Stimulated activated CD8-positive, alpha-beta memory T cell treated with anti-CD3 and anti-CD28 coated beads, Interleukin-15, amount 100 ng/mL, for 48 hours (primary cell): ENCODE results near the gene CTU2.

ENCODE experiments used
- DNase-seq, 2 donors: peaks; one replicate each; pipeline ENCODE4 v3.0.0-alpha.2; 2020; ENCODE audit warnings: low read depth in 2 of 2

The CTU2 gene

GRCh38 chr16:88714420-88715302 lies 8.4 kb downstream of the CTU2 start:
- no peak for DNase-seq

DNA sequence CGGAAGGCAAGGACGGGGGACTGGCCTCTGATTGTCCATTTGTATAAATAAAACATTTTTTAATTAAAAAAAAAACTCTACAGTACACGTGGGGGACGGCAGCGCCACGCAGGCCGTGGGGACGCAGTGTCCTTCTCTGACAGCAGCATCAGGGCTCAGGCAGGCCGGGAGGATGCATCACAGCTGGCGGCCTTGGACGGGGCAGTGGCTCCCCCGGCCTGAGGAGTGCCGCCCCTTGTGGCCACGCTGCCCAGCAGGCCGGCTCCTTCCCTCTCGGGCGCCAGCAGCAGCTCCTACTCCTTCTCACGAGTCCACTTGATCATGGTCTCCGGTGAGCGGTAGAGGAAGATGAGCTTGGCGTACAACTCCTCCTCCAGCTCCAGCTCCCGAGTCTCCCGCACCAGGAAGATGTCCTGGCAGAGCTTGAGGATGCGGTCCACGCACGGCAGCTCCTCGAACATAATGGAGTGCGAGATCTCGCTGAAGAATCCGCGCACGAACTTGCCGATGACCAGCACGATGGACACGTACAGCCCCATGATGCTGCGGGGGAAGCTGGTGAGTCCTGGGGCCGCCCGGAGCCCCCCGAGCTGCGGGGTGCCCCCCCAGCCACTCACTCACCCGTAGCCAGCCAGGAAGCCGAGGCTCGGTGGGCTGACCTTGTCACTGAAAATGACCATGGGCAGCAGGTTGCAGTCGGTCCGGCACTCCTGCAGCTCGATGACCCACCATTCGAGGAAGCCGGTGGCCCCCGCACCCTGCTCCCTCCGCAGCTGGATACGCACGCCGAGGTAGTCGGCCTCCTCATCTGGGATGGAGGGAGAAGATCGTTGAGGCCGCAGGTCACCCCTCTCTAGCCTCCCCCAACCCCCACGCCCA lies 9.2 kb downstream of the CTU2 start:
- DNase-seq, result no peak

DNA sequence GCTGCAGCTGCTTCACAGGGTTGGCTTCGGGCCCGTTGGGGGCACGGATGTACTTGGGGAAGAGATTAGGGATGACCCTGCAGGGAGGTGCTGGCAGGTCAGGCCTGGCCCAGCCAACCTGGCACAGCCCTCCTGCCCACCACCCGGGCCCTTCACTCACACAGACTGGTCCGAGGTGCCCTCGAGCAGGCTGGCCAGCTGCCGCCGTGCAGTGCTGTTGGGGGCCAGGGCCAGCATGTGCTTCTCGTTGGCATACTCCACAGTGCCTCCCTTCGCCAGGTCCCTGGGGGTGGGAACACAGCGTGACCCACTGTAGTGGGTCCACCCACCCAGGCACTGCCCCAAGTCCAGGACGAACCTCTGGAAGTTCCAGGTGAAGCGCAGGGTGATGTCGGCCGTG lies 9.9 kb downstream of the CTU2 start:
- DNase-seq, result no peak

GRCh38 chr16:88716601-88717001 lies 10.3 kb downstream of the CTU2 start:
- no peak for DNase-seq

DNA sequence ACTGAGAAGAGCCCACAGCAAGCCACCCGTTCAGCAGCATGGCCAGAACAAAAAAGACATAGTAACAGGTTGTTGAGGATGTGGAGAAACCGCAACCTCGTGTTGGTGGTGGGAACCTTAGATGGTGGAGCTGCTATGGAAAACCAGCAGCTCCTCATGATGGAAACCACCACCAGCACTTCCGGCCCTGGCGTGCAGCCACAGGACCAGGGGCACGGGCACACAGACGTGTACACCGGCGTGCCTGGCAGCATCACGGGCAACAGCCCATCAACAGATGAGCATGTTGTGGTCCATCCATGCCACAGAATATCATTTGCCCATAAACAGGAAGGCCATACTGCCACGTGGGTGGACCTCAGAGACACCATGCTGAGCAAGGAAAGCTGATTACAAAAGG lies 11.9 kb downstream of the CTU2 start:
- DNase-seq, result no peak

DNA sequence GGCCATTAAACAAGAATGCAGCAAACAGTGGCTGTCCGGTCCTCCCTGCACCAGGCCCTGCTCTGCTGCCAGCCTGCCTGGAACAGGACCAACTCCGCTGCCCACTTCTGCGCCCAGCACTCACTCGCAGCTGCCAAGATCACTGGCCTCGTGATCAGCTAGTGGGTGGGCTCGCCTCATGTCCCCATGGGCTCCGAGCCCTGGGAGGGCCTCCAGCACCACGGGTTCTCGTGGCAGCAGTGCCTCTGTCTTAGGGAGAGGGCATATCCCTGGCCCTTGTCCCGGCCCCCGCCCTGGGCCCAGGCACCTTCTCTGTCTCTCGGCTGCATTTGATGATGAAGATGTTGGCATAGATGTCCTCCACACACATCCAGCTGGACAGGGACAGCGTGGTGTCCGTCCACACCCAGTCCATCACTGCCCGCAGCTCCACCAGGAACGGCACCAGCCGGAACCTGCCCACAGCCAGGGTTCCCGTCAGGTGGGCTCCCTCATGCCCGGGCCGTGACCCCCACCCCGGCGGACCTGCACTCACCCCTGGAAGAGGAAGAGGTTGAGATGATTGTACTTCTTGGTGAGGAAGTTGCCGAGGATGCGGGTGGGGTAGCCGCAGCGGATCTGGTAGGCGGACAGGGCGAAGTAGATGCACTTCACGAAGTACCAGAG lies 13.1 kb downstream of the CTU2 start:
- DNase-seq, result no peak

DNA sequence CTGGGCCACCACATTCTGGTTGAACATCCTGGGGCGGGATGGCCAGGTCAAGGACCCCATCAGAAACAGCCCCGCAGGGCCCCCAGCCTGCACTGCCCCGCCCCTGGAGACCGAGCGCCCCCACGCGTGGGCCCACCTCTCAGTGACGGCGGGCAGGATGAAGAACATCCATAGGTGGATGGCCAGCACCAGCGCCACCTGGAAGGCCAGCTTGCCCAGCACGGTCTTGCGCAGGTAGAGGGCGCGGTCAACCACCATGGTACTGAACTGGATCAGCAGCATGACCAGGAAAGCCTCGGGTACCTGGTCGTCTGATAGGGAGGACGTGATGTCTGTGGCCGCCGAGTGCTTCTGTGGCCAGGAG lies 13.6 kb downstream of the CTU2 start:
- DNase-seq, result no peak

DNA sequence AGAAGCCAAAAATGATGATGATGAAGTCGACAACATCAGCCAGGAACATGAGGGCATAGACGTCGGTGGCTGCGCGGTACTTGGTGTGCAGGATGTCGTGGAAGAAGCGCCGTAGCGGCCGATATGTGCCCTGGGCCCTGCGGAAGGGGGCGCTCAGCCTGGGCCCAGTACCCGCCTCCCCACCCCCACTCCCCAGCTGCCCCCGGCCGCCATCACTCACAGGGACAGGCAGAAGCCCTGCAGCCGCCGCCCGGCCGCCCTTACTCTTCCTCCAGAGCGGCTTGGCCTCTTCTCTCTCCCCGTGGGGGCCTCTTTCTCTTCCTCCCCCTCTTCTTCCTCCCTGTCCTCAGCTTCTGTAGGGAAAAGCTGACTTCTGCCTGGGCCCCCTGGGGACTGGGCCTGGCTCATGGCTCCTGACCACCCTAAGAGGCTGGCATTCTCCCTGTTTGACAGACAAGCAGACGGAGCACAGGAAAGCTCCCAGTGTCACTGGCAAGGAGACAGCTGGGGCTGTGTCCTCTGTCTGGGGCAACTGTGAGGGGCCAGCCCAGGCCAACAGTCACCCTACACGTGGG lies 14.2 kb downstream of the CTU2 start:
- no peak for DNase-seq

GRCh38 chr16:88721236-88721635 lies 14.9 kb downstream of the CTU2 start:
- DNase-seq, result no peak

GRCh38 chr16:88721815-88722755 lies 15.8 kb downstream of the CTU2 start:
- no peak for DNase-seq

DNA sequence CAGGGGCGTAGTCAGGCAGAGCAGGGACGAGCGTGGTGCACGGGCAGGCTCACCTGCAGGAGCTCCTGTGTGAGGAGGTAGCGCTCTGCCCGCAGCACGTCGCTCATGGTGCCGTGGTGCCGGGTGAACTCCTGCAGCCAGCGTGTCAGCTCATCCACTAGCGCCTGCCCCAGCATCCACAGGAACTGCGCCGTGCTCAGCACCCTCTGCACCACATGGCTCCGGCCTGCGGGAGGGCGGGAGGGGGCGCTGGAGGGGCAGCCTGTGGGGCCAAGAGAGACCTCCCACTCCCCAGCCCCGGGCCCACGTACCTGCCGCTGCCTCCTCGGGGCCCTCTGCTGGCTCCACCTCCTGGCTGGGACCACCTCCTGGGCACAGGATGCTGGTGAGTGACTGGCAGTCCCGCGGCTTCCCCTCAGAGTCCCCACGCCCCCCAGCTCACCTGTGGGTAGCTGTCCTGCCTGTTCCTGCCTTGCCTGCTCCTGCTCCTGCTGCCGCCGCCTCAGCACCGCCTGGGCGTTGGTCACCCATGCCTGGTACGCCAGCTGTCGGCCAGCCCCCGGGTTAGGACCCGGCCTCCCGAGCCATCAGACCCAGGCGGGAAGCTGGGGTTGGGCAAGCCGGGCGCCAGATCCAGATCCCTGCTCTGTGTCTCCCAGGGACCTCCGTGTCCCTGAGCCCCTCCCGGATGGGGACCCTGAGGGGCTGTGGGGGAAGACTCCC lies 16.6 kb downstream of the CTU2 start:
- no peak for DNase-seq

GRCh38 chr16:88723507-88723887 lies 17.2 kb downstream of the CTU2 start:
- DNase-seq, result no peak

DNA sequence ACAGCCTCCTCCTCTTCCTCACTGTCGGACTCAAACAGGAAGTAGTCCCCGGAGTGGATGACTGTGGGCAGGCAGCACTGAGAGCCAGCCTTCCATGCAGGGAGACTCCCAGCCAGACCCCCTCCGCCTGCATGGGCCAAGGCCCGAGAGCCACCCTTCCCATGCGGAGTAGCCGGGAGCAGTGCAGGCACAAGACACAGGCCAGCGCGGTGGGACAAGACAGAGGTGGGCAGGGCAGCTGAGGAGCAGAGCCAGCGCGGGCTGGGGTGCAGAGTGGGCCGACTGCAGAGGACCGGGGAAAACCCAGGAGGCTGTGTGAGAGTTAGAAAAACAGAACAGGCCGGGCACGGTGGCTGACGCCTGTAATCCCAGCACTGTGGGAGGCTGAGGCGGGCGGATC lies 17.6 kb downstream of the CTU2 start:
- DNase-seq, result no peak

GRCh38 chr16:88724855-88725555 lies 18.7 kb downstream of the CTU2 start:
- no peak for DNase-seq

DNA sequence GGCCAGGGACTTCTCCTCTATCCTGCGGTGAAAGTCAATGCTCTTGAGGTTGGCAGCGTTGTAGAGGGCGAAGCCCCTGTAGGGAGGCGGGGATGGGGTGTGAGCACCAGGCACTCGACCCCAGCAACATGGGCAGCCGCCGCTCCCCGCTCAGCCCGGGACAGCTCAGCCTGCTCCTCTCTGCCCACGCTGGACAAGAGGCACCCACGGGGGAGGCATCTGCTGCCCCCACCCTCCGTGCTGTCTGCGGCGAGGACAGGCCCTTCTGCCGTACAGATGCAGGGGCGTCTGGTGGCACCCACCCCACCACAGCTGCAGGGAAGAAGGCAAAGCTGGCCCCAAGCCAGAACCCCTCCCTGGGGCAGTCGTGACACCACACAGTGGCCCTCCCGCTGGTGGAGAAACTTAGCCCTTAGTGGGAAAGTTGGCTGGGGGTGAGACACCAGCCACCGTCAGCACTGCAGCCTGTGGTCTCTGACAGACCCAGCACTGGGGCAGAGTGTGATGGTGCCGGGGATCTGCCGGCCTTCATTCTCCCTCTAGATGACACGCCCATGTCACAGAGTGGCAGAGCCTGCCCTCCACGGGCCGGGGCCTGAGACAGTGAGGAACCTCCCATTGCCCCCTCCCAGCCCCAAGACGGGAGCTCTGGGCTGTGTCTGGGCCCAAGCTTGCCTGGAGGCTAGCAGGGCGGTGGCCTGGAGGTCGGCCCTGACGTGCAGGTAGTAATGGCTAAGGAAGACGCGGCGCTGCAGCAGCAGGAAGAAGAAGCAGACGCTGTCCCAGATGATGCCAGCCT lies 19.5 kb downstream of the CTU2 start:
- DNase-seq, result no peak

GRCh38 chr16:88726408-88726749 lies 20.1 kb downstream of the CTU2 start:
- DNase-seq, result no peak

DNA sequence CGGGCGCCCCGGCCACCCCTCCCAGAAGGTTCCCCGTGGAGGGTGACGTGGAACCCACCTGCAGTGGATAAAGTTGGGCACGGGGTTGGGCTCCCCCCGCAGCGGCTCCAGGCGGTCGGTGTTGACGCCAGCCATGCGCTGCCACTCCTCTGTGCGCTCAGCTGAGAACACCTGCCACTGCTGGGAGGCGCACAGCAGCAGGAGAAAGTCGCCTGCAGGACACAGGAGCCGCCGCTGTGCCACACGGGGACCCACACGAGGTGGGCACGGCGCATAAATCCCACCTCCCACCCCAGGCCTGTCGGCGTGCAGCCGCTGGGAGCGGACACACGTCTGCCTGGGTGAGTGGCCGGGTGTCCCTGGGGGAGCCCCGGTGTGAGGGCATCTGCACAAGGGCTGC lies 20.7 kb downstream of the CTU2 start:
- DNase-seq, result no peak

DNA sequence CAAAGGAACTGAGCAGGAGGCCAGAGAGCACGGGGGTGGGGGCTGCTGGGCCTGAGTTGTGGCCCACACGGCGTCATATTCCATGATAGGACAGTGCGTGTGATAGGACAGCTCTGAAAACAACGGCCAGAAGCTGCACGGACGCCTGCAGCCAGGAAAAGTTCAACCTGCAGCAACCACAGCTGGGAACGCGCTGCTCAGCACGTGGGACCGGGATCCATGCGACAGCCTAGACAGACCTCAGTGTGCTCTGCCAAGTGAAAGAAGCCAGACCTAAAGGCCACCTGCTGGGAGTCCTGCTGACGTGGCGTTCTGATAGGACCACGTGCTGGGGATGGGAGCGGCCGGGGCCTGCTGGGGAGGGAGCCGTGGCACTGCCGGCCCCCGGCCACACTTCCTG lies 21.6 kb downstream of the CTU2 start:
- DNase-seq, result no peak
